Embryonic facial prominence (tissue), 1 donor: ENCODE data around the gene CRTC3.

ENCODE experiments used
- DNase-seq: peaks from one replicate; pipeline ENCODE4 v3.0.0-alpha.2; 2016; ENCODE audit errors: extremely low spot score

The CRTC3 gene

DNA sequence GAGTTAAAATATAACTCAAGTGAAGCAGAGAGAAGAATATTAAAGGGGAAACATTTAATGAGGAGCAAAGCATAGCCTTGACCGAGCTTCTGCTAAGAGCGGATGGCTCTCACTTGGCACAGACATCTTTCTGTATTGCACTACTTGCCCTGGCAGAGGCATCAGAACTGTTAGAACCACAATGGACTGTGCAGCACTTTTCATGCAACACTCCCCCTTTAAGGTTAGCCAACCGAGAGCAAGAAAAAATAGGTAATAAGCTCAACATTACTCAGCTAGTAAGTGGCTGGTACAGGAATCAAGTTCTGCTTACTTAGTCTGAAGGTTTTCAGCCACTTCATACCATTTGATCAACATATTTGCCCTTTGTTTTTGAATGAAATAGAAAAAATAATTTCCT, 33.7 kb downstream of the CRTC3 start:
- DNase-seq = no peak

GRCh38 chr15:90564051-90564450, 34.3 kb downstream of the CRTC3 start:
- DNase-seq = no peak

DNA sequence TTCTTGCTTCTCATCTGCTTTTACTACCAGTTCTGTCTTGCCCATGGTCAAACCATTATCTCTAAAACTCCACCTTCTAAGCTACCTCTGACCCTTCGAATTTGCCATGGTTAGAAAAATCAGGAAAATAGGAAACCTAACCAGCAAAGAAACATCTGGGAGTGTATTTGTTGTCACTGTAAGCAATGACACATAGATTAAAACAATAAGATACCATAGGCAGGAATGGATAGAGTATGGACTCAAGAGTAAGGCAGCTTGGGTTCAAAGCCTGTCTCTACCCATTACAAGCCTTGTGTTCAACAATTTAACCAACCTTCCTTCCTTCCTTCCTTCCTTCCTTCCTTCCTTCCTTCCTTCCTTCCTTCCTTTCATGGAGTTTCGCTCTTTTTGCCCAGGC, 34.9 kb downstream of the CRTC3 start:
- DNase-seq = no peak

DNA sequence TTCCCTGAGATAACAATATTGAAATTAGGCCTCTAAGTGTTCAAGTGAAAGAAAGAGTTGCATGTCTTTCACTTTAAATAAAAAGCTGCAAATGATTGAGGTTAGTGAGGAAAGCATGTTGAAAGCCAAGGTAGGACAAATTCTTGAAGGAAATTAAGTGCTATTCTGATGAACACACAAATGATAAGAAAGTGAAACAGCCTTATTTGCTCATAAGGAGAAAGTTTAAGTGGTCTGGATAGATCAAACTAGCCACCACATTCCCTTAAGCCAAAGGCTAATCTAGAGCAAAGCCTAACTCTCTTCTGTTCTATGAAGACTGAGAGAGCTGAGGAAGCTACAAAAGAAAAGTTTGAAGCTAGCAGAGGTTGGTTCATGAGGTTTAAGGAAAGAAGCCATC, 36.1 kb downstream of the CRTC3 start:
- DNase-seq = no peak

GRCh38 chr15:90570643-90571042, 40.9 kb downstream of the CRTC3 start:
- no peak for DNase-seq

DNA sequence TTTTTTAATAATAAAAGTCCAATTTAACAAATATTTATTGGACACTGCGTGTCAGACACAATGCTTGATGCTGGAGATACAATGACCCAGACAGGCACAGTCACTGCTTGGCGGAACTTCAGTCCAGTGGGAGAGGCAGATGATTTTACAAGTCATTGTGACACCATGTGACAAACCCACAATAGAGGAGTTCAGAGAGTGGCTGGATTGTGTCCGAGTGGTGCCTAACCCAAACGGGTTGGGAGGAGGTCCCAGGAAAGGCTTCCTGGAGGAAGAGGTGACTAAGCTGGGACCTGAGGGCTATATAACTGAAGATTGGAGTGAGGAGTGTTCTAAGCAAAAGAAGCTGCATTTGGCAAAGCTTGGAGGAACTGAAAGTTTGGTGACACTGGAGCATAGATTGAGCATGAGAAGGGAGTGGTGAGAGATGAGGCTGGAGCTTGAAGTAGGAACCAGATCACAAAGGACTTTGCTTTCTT, 41.4 kb downstream of the CRTC3 start:
- no peak for DNase-seq

- DNase-seq = no peak
These were observed 43.2 kb downstream of the CRTC3 start for GRCh38 chr15:90572893-90573292.

GRCh38 chr15:90576711-90577389, 47.1 kb downstream of the CRTC3 start:
- no peak for DNase-seq

DNA sequence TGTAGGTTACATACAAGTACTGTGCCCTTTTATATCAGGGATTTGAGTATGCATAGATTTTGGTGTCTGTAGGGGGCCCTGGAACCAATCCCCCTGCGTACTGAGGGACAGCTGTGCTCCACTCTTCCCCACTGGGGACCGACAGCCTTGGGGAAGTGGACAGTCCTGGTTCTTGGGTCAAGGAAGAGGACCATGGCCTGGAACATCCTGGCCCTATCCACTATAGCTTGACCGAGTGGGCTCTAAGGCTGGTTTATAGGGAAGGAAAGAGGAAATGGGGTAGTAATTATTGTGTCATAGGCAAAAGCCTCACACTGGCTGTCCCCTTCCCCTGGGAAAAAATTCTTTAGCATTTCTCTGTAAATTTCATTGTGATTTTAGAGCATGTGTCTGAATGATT, 49.5 kb downstream of the CRTC3 start:
- no peak for DNase-seq

DNA sequence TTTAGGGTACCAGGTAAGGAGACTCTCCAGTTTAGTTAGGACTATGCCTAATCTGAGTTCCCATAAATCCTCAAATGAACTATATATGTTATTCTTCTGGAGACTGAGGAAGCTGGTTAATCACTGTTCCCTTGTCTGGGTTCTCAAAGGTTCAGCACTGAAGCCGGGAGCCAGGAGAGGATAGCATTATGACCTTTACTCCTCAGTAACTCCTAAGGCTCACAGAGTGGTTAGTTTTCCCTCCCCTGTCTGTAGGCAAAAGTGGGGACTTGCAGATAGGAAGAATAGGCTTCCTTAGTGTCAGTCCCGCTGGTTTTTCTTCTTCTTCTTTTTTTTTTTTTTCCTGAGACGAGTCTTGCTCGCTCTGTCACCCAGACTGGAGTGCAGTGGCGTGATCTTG, 50.4 kb downstream of the CRTC3 start:
- no peak for DNase-seq

GRCh38 chr15:90580541-90580940, 50.8 kb downstream of the CRTC3 start:
- DNase-seq = no peak

GRCh38 chr15:90580946-90581345, 51.2 kb downstream of the CRTC3 start:
- no peak for DNase-seq

DNA sequence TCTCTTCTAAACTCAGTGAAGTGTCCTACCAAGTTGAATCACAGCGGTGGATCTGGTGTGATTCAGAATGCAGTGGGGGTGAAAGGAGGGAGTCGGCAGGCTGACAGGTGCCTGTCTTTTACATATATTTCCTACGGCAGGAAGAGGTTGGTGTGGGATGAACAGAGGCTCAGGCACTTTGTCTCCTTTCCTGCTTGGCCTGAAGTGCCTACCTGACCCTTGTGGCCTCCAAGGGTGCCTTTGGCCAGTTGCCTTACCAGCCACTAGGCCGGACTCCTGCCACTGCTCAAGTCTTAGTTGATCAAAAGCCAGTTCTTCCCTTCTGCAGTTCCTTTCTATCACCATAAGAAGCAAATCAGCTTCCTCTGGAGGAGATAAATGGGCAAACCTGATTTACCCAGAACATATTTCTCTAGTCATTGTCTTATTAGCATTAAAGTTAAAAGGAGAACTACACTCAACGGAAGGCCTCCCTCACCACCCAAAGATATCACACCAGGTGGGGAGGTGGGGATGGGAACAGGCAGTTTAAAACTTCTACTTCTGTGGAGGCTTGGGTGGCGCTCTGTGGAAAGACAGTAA, 52.1 kb downstream of the CRTC3 start:
- DNase-seq = no peak

DNA sequence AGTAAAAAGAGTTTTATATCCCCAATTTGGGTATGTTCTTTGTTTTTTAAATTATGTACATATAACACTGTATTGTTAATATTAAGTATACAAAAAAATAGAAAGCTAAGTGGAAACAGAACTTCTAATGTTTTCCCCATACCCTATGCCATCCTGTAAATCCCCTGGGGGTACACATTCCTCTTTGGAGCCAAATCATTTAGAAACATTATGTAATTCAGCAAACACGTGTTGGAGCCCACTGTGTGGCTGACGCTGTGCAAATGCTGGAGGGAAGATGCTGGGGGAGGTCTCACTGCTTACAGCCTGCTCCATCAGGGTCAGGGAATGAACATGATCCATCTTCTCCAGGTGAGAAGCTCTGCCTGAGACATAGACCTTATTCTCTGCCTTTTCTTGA, 52.8 kb downstream of the CRTC3 start:
- DNase-seq = no peak

DNA sequence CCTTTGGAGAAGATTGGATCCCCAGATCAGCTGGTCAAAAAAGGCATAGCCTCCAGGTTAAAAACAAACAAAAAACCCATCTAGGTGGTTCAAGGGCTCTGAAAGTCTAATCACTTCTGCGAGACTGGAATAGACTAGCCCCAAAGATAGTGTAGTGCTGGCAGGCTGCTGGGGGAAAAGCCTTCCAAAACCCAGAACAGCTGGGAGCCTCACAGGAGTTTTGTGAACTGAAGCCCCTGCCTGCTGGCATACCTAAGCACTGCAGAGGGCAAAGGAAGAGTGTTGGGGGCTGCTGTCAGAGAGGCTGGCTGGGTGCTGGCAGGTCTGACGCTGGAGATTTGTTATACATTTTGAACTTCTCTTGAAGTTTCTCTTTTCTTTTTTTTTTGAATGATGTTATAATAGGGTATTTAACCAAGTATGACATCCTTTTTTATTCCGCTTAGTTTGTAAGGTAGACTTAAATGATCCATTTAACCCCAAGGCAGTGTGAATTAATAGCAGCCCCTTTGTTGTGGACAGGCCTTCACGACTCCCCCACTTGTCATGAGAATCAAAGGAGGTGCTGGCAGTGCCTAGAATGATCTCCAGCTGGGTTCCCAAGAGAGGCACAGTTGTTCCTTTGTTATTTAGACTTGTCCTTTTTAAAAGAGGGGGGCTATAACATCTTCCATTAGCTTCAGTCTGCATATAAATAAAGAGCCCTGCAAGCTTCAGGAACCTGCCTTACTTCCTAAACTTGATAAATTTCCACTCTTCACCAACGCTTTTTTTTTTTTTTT, 53.9 kb downstream of the CRTC3 start:
- DNase-seq = no peak

DNA sequence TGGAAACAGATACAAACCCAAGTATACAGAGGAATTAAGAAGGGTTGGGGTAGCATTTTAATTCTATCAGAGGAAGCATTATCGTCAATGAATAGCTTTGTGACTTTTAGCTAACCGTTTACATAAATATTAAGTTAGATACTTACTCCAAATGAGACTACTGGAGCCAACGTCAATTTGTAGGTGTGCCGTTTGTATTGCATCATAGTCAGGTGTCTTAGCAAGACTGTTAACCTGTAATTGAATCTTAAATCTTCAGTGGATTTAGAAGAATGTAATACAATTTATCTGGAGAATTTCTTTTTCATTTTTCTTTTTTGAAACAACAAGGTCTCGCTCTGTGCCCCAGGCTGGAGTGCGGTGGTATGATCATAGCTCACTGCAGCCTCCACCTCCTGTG, 55.1 kb downstream of the CRTC3 start:
- DNase-seq = no peak

- DNase-seq = no peak
These were observed 56.1 kb downstream of the CRTC3 start for GRCh38 chr15:90585863-90586262.

- no peak for DNase-seq
These were observed 57.2 kb downstream of the CRTC3 start for GRCh38 chr15:90586948-90587347.

DNA sequence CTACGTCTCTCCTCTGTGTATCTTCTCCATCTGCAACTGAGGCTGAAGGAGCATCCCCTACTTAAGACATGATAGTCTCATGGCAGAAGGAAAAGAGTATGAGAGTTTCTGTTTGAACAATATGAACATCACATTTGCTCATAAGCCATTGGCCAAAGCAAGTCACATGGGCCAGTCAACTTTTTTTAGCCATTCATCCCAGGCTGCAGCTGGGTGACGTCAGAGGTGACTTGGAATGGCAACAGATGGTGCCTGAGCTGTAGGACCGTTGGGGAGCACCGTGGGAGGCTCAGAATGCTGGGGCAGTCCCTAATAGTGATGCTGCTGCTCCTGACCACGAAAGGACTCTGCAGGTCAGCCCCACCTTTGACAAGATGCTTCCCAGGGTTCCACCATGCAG, 58.7 kb downstream of the CRTC3 start:
- no peak for DNase-seq

- no peak for DNase-seq
These were observed 61.8 kb downstream of the CRTC3 start for GRCh38 chr15:90591524-90591923.

DNA sequence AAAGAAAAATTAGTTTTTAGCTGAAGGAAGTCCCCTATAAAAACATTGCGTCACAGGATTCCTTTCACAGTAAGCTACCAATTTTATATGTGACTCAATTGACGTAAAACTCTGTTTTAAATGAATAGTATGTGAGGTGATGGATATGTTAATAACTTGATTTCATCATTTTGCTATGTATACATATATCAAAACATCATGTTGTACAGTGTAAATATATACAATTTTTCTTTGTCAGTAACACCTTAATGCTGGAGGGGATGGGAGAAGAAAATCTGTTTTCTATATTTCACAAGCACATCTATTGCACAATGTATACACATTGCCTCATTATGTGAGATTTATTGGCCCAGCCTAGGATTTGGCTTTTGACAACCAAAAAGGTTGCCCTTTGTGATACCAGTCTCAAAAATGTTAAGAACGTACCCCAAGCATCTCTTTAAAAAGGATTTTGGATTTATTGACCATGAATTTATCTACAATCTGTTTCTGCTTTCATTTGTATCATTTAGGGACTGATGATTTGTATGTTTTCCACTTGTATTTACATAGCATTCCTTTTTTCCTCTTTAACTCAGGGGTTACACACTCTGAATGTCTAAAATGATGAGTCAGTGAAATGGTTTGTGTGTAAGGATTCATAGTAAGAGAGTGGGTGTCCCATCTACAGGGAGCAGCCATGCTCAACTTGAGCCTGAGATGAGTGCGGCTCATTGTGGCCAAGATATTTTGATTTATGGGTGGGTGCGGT, 62.6 kb downstream of the CRTC3 start:
- DNase-seq = no peak

GRCh38 chr15:90593499-90594158, 63.9 kb downstream of the CRTC3 start:
- DNase-seq = no peak
